MM.1S (cell line): ENCODE results near the gene KLK13.

Source experiments
- DNase-seq: peaks from one replicate; pipeline ENCODE4 v3.0.0-alpha.2; 2015
- H2AFZ ChIP-seq: fragments of 300-600 bp; sonication (generic); 2 replicates; pipeline ENCODE4 v1.6.0; 2016; ENCODE audit warnings: antibody characterized with exemption, low read length
- H3F3A ChIP-seq: fragments of 300-600 bp; sonication (generic); 2 replicates; pipeline ENCODE4 v1.6.1; 2016; ENCODE audit warnings: mild to moderate bottlenecking, antibody characterized with exemption, low read length, moderate library complexity, mixed read lengths; ENCODE audit not compliant: insufficient read depth
- H3K27ac ChIP-seq: fragments of 300-600 bp; sonication (generic); 2 replicates; pipeline ENCODE4 v1.5.1; 2016; ENCODE audit warnings: mild to moderate bottlenecking, low read length
- H3K27me3 ChIP-seq: fragments of 300-600 bp; sonication (generic); replicated peaks from 2 replicates; pipeline ENCODE4 v1.6.0; 2016; ENCODE audit warnings: low read length; ENCODE audit not compliant: insufficient read depth
- H3K36me3 ChIP-seq: fragments of 300-600 bp; sonication (generic); replicated peaks from 2 replicates; pipeline ENCODE4 v1.6.1; 2016; ENCODE audit warnings: mild to moderate bottlenecking, low read length, mixed read lengths; ENCODE audit not compliant: insufficient read depth
- H3K4me1 ChIP-seq: fragments of 300-600 bp; sonication (generic); 2 replicates; pipeline ENCODE4 v1.6.1; 2016; ENCODE audit warnings: low read length, mixed read lengths
- H3K4me2 ChIP-seq: fragments of 300-600 bp; sonication (generic); 2 replicates; pipeline ENCODE4 v1.6.0; 2016; ENCODE audit warnings: low read depth, low read length
- H3K4me3 ChIP-seq: fragments of 300-600 bp; sonication (generic); 2 replicates; pipeline ENCODE4 v1.5.1; 2016; ENCODE audit warnings: low read length, mixed read lengths
- H3K79me2 ChIP-seq: fragments of 300-600 bp; sonication (generic); 2 replicates; pipeline ENCODE4 v1.6.1; 2016; ENCODE audit warnings: mixed run types, low read length, mixed read lengths
- H3K9ac ChIP-seq: fragments of 300-600 bp; sonication (generic); 2 replicates; pipeline ENCODE4 v1.6.1; 2016; ENCODE audit warnings: low read length, mixed read lengths
- H3K9me2 ChIP-seq: fragments of 300-600 bp; sonication (generic); replicated peaks from 2 replicates; pipeline ENCODE4 v1.6.1; 2016; ENCODE audit warnings: mild to moderate bottlenecking, low read length, mixed read lengths; ENCODE audit not compliant: insufficient read depth
- H3K9me3 ChIP-seq: fragments of 300-600 bp; sonication (generic); replicated peaks from 2 replicates; pipeline ENCODE4 v1.6.1; 2016; ENCODE audit warnings: mild to moderate bottlenecking, low read length, mixed read lengths; ENCODE audit not compliant: insufficient read depth
- H4K20me1 ChIP-seq: fragments of 300-600 bp; sonication (generic); 2 replicates; pipeline ENCODE4 v1.6.1; 2016; ENCODE audit warnings: mild to moderate bottlenecking, low read length, moderate library complexity, mixed read lengths; ENCODE audit not compliant: insufficient read depth
- CTCF ChIP-seq: fragments of 300-600 bp; sonication (generic); IDR thresholded peaks from 2 replicates; pipeline ENCODE4 v1.5.1; 2016; ENCODE audit warnings: antibody characterized with exemption, low read length, mixed read lengths
- EZH2 ChIP-seq: fragments of 300-600 bp; sonication (generic); optimal IDR thresholded peaks from 2 replicates; pipeline ENCODE3; 2017; ENCODE audit warnings: low read depth, mild to moderate bottlenecking, antibody characterized with exemption, low read length, mixed read lengths
- EZH2phosphoT487 ChIP-seq: fragments of 300-600 bp; sonication (generic); IDR thresholded peaks from 2 replicates; pipeline ENCODE4 v1.6.1; 2018; ENCODE audit warnings: antibody characterized with exemption, low read length

The KLK13 gene

GRCh38 chr19:51043497-51043896, 21.4 kb downstream of the KLK13 start:
- Histone ChIP-seq H3K9me3 (no peaks in the 10 kb centered on the region), H3K27ac (no peak overlapping the region), H3K36me3 (no peaks in the 10 kb centered on the region), H3K4me3 (no peak overlapping the region), H2AFZ (no peak overlapping the region), H3K9ac (no peak overlapping the region), H3F3A (no peaks in the 10 kb centered on the region), H3K79me2 (no peaks in the 10 kb centered on the region), H3K4me2 (no peak overlapping the region), H3K4me1 (no peaks in the 10 kb centered on the region), H4K20me1 (no peaks in the 10 kb centered on the region), H3K27me3 (peaks cover 25% of the 10 kb centered on the region), H3K9me2 (no peaks in the 10 kb centered on the region)
- no peak for DNase-seq
- TF ChIP-seq EZH2 (no peak), EZH2phosphoT487 (no peak)

- TF ChIP-seq EZH2phosphoT487 (no peak), CTCF (no peak), EZH2 (no peak)
- H3F3A ChIP-seq: no peaks in the 10 kb centered on the region
- no peaks in the 10 kb centered on the region for H3K36me3 ChIP-seq
- no peak overlapping the region for H2AFZ ChIP-seq
- no peak overlapping the region for H3K4me2 ChIP-seq
- H4K20me1 ChIP-seq: no peaks in the 10 kb centered on the region
- H3K79me2 ChIP-seq: no peaks in the 10 kb centered on the region
- H3K9me2 ChIP-seq: no peaks in the 10 kb centered on the region
- H3K9me3 ChIP-seq: no peaks in the 10 kb centered on the region
- no peak overlapping the region for H3K27ac ChIP-seq
- H3K27me3 ChIP-seq: peaks cover 5% of the 10 kb centered on the region; the same call in 1 of the 2 replicates
- H3K4me3 ChIP-seq: no peak overlapping the region
- H3K9ac ChIP-seq: no peak overlapping the region
- DNase-seq: no peak
- no peaks in the 10 kb centered on the region for H3K4me1 ChIP-seq
Measured at GRCh38 chr19:51040151-51040550, 24.7 kb downstream of the KLK13 start.

GRCh38 chr19:51036519-51036918, 28.4 kb downstream of the KLK13 start:
- Histone ChIP-seq H2AFZ (no peak overlapping the region), H3F3A (no peaks in the 10 kb centered on the region), H4K20me1 (no peaks in the 10 kb centered on the region), H3K9ac (no peak overlapping the region), H3K9me3 (no peaks in the 10 kb centered on the region), H3K36me3 (no peaks in the 10 kb centered on the region), H3K9me2 (no peaks in the 10 kb centered on the region), H3K79me2 (no peaks in the 10 kb centered on the region), H3K4me1 (no peaks in the 10 kb centered on the region), H3K4me2 (no peak overlapping the region), H3K27me3 (no peaks in the 10 kb centered on the region; the same call in 1 of the 2 replicates), H3K4me3 (no peak overlapping the region), H3K27ac (no peak overlapping the region)
- no peak for TF ChIP-seq EZH2phosphoT487
- no peak for TF ChIP-seq CTCF
- no peak for TF ChIP-seq EZH2
- no peak for DNase-seq

GRCh38 chr19:51034704-51035103, 30.2 kb downstream of the KLK13 start, which contains the start of gene KLK12:
Gene KLK12, minus strand, starts transcription at chr19:51035002. Its CDS starts 381 bp downstream, at chr19:51034621.
- H3F3A ChIP-seq: no peaks in the 10 kb centered on the region
- no peak within 1 kb of the TSS for H3K4me3 ChIP-seq
- no peak within 1 kb of the TSS for H3K27ac ChIP-seq
- H3K9me3 ChIP-seq: no peaks in the 10 kb centered on the region
- H4K20me1 ChIP-seq: no peaks in the 10 kb centered on the region
- H3K79me2 ChIP-seq: no peaks in the 10 kb centered on the region
- H3K4me1 ChIP-seq: no peaks in the 10 kb centered on the region
- H3K9me2 ChIP-seq: no peaks in the 10 kb centered on the region
- H3K36me3 ChIP-seq: no peaks in the 10 kb centered on the region
- no peak for TF ChIP-seq EZH2phosphoT487
- no peak for TF ChIP-seq EZH2
- no peak for TF ChIP-seq CTCF
- H3K9ac ChIP-seq: no peak within 1 kb of the TSS
- no peak for DNase-seq
- no peak within 1 kb of the TSS for H3K4me2 ChIP-seq
- H2AFZ ChIP-seq: no peak within 1 kb of the TSS
- peaks cover 5% of the 10 kb centered on the region for H3K27me3 ChIP-seq
